HEK293 (cell line): Measurements from ENCODE around the gene CANX.

ENCODE experiments used
- CTCF ChIA-PET: fragments of 350-600 bp; formaldehyde crosslinking; extraction: SDS; loops from one replicate; lab custom pipeline; 2021; ENCODE audit warnings: antibody characterized with exemption; lab: Yijun Ruan, JAX
- POLR2A ChIA-PET: fragments of 300-600 bp; formaldehyde crosslinking; extraction: SDS; loops from one replicate; lab custom pipeline; 2020; ENCODE audit warnings: antibody characterized with exemption, inconsistent platforms; lab: Yijun Ruan, JAX
- H3K27ac ChIP-seq: fragments of 200-500 bp; sonication (Bioruptor generic); 2 replicates; pipeline ENCODE4 v1.5.1; 2014; ENCODE audit warnings: low read depth, low read length, control low read depth, inconsistent platforms; ENCODE audit errors: extremely low read depth
- H3K36me3 ChIP-seq, 2 experiments: fragments of 200-500 bp in 1 of 2; sonication (Bioruptor generic) in 1 of 2; 1 replicate in 1 of 2; 2 replicates in 1 of 2; pipeline ENCODE4 v1.5.1; 2014 to 2017; ENCODE audit warnings: inconsistent platforms in 2 of 2, low read length in 2 of 2; ENCODE audit not compliant: control insufficient read depth in 2 of 2, insufficient read depth in 1 of 2
- H3K4me1 ChIP-seq: fragments of 200-500 bp; sonication (Bioruptor generic); 2 replicates; pipeline ENCODE4 v1.5.1; 2014; ENCODE audit warnings: mild to moderate bottlenecking, low read length, inconsistent platforms; ENCODE audit not compliant: control insufficient read depth, insufficient read depth
- H3K4me3 ChIP-seq: 2 replicates; pipeline ENCODE4 v1.5.1; 2011; ENCODE audit warnings: low read depth, mild to moderate bottlenecking, control low read depth, low read length, moderate library complexity
- H3K9me3 ChIP-seq: fragments of 200-500 bp; sonication (Bioruptor generic); 2 replicates; pipeline ENCODE4 v1.5.1; 2014; ENCODE audit warnings: low read depth, low read length, inconsistent platforms; ENCODE audit not compliant: control insufficient read depth, insufficient read depth
- GLIS2 ChIP-seq: fragments of 450-650 bp; formaldehyde crosslinking; IDR thresholded peaks from 2 replicates; pipeline ENCODE4 v1.5.1; 2016; ENCODE audit warnings: missing biosample characterization, missing genetic modification characterization
- HOXA7 ChIP-seq: sonication (generic); formaldehyde crosslinking; IDR thresholded peaks from 2 replicates; pipeline ENCODE4 v1.8.1; 2022; ENCODE audit warnings: missing genetic modification reagents, borderline replicate concordance
- IKZF3 ChIP-seq: fragments of 450-650 bp; IDR thresholded peaks from 2 replicates; pipeline ENCODE4 v1.5.0; 2018; ENCODE audit warnings: missing biosample characterization, mild to moderate bottlenecking, missing genetic modification characterization, moderate library complexity
- SCRT1 ChIP-seq: fragments of 450-650 bp; formaldehyde crosslinking; IDR thresholded peaks from 2 replicates; pipeline ENCODE4 v1.5.1; 2016; ENCODE audit warnings: missing biosample characterization, missing genetic modification characterization, borderline replicate concordance
- SP2 ChIP-seq: fragments of 450-650 bp; formaldehyde crosslinking; IDR thresholded peaks from 2 replicates; pipeline ENCODE4 v1.5.1; 2016; ENCODE audit warnings: missing biosample characterization, missing genetic modification characterization
- YY2 ChIP-seq: fragments of 450-650 bp; formaldehyde crosslinking; IDR thresholded peaks from 2 replicates; pipeline ENCODE4 v1.5.1; 2016; ENCODE audit warnings: missing biosample characterization, missing genetic modification characterization
- ZBTB20 ChIP-seq: fragments of 450-650 bp; formaldehyde crosslinking; IDR thresholded peaks from 2 replicates; pipeline ENCODE4 v1.5.1; 2016; ENCODE audit warnings: missing biosample characterization, missing genetic modification characterization
- ZNF155 ChIP-seq: fragments of 450-650 bp; formaldehyde crosslinking; IDR thresholded peaks from 2 replicates; pipeline ENCODE4 v1.5.1; 2016; ENCODE audit warnings: missing biosample characterization, missing genetic modification characterization
- ZNF169 ChIP-seq: fragments of 450-650 bp; formaldehyde crosslinking; IDR thresholded peaks from 2 replicates; pipeline ENCODE4 v1.5.1; 2016; ENCODE audit warnings: missing biosample characterization, missing genetic modification characterization
- ZNF2 ChIP-seq: fragments of 450-650 bp; formaldehyde crosslinking; IDR thresholded peaks from 2 replicates; pipeline ENCODE4 v1.5.1; 2016; ENCODE audit warnings: missing biosample characterization, missing genetic modification characterization
- ZNF302 ChIP-seq: fragments of 450-650 bp; formaldehyde crosslinking; IDR thresholded peaks from 2 replicates; pipeline ENCODE4 v1.5.1; 2016; ENCODE audit warnings: missing biosample characterization, missing genetic modification characterization, low read depth
- ZNF473 ChIP-seq: fragments of 450-650 bp; formaldehyde crosslinking; IDR thresholded peaks from 2 replicates; pipeline ENCODE4 v1.5.1; 2017; ENCODE audit warnings: missing biosample characterization, missing genetic modification characterization
- ZNF626 ChIP-seq: fragments of 450-650 bp; sonication (Bioruptor Pico); formaldehyde crosslinking; IDR thresholded peaks from 2 replicates; pipeline ENCODE4 v1.5.1; 2018; ENCODE audit warnings: missing biosample characterization, missing genetic modification characterization, inconsistent platforms
- ZNF747 ChIP-seq: fragments of 450-650 bp; formaldehyde crosslinking; IDR thresholded peaks from 2 replicates; pipeline ENCODE4 v1.5.1; 2016; ENCODE audit warnings: missing biosample characterization, missing genetic modification characterization
- TF ChIP-seq, protein P1 (sequence below): fragments of 450-650 bp; formaldehyde crosslinking; IDR thresholded peaks from 2 replicates; pipeline ENCODE4 v1.5.1; 2017; ENCODE audit warnings: missing biosample characterization, missing genetic modification characterization
- TF ChIP-seq, protein P2 (sequence below): fragments of 450-650 bp; formaldehyde crosslinking; IDR thresholded peaks from 2 replicates; pipeline ENCODE4 v1.5.1; 2016; ENCODE audit warnings: missing biosample characterization, missing genetic modification characterization, borderline replicate concordance

The CANX gene

DNA sequence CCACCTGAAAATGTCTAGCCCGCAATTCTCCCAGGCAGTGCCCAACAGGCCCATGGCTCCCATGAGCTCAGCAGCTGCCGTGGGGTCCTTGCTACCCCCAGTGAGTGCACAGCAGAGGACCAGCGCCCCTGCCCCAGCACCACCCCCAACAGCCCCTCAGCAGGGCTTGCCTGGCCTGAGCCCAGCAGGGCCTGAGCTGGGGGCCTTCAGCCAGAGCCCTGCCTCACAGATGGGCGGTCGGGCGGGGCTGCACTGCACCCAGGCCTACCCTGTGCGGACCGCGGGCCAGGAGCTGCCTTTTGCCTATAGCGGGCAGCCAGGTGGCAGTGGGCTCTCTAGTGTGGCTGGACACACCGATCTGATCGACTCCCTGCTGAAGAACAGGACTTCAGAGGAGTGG, 75.7 kb downstream of the CANX start:
- CTCF ChIA-PET: no interaction called here

DNA sequence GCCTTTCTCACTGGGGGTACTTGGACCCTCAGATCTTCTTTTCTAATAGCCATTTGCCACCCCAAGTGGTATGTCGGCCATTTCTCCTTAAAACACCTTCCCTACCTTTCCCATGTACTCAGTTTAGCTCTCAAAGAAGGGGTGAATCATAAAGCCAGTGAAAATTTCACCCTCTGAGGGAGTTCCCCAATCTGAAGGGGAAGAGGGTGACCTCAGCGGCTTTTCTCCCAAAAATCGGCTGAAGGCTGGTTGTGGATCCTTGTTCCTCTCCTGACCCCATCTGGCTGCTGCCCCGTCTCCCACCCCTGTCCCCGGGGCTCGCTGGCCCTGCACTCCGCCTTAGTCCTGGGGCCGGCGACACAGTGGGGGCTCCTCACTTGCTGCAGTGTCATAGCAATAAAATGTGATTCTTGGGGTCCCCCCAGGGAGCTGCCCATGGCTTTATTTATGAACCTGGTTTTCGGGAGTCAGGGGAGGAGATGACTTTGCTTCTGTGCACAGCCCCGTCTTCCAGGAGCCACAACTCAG, 77.7 kb downstream of the CANX start:
- no peak overlapping the region for H3K4me3 ChIP-seq
- ChIA-PET POLR2A (no interaction called here), CTCF (interaction anchor here (2.1 kb wide), 1 partner anchor 13 kb away, joined by 17 read pairs; no protein-coding TSS in a partner anchor)
- no peak for TF ChIP-seq ZNF169
- no peak for TF ChIP-seq YY2 (tag by site-specific recombination)
- no peak for TF ChIP-seq ZNF747 (tag by site-specific recombination)
- TF ChIP-seq GLIS2 (tag by site-specific recombination): no peak
- no peak for TF ChIP-seq ZNF155 (tag by site-specific recombination)
- no peak for TF ChIP-seq ZNF2 (tag by site-specific recombination)
- no peaks in the 10 kb centered on the region for H3K9me3 ChIP-seq
- peaks cover 16 to 85% of the 10 kb centered on the region in 2 experiments for H3K36me3 ChIP-seq
- no peaks in the 10 kb centered on the region for H3K4me1 ChIP-seq
- no peak overlapping the region for H3K27ac ChIP-seq

More for the DNA sequence above, 75.7 kb downstream of the CANX start:
- no peaks in the 10 kb centered on the region for H3K9me3 ChIP-seq
- no peak overlapping the region for H3K27ac ChIP-seq
- POLR2A ChIA-PET: no interaction called here
- H3K4me3 ChIP-seq: no peak overlapping the region
- no peaks in the 10 kb centered on the region for H3K4me1 ChIP-seq
- no peak for TF ChIP-seq IKZF3 (tag by site-specific recombination)
- TF ChIP-seq SCRT1 (tag by site-specific recombination): no peak
- no peak for TF ChIP-seq ZNF302 (tag by site-specific recombination)
- no peak for TF ChIP-seq HOXA7 (CRISPR knock-in tag)
- TF ChIP-seq ZNF473 (tag by site-specific recombination): no peak
- TF ChIP-seq SP2 (tag by site-specific recombination): no peak
- no peak for TF ChIP-seq ZNF626 (tag by site-specific recombination)
- no peak for TF ChIP-seq ZBTB20 (tag by site-specific recombination)
- TF ChIP-seq, protein P1, sequence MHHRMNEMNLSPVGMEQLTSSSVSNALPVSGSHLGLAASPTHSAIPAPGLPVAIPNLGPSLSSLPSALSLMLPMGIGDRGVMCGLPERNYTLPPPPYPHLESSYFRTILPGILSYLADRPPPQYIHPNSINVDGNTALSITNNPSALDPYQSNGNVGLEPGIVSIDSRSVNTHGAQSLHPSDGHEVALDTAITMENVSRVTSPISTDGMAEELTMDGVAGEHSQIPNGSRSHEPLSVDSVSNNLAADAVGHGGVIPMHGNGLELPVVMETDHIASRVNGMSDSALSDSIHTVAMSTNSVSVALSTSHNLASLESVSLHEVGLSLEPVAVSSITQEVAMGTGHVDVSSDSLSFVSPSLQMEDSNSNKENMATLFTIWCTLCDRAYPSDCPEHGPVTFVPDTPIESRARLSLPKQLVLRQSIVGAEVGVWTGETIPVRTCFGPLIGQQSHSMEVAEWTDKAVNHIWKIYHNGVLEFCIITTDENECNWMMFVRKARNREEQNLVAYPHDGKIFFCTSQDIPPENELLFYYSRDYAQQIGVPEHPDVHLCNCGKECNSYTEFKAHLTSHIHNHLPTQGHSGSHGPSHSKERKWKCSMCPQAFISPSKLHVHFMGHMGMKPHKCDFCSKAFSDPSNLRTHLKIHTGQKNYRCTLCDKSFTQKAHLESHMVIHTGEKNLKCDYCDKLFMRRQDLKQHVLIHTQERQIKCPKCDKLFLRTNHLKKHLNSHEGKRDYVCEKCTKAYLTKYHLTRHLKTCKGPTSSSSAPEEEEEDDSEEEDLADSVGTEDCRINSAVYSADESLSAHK: no peak
- TF ChIP-seq, protein P2, sequence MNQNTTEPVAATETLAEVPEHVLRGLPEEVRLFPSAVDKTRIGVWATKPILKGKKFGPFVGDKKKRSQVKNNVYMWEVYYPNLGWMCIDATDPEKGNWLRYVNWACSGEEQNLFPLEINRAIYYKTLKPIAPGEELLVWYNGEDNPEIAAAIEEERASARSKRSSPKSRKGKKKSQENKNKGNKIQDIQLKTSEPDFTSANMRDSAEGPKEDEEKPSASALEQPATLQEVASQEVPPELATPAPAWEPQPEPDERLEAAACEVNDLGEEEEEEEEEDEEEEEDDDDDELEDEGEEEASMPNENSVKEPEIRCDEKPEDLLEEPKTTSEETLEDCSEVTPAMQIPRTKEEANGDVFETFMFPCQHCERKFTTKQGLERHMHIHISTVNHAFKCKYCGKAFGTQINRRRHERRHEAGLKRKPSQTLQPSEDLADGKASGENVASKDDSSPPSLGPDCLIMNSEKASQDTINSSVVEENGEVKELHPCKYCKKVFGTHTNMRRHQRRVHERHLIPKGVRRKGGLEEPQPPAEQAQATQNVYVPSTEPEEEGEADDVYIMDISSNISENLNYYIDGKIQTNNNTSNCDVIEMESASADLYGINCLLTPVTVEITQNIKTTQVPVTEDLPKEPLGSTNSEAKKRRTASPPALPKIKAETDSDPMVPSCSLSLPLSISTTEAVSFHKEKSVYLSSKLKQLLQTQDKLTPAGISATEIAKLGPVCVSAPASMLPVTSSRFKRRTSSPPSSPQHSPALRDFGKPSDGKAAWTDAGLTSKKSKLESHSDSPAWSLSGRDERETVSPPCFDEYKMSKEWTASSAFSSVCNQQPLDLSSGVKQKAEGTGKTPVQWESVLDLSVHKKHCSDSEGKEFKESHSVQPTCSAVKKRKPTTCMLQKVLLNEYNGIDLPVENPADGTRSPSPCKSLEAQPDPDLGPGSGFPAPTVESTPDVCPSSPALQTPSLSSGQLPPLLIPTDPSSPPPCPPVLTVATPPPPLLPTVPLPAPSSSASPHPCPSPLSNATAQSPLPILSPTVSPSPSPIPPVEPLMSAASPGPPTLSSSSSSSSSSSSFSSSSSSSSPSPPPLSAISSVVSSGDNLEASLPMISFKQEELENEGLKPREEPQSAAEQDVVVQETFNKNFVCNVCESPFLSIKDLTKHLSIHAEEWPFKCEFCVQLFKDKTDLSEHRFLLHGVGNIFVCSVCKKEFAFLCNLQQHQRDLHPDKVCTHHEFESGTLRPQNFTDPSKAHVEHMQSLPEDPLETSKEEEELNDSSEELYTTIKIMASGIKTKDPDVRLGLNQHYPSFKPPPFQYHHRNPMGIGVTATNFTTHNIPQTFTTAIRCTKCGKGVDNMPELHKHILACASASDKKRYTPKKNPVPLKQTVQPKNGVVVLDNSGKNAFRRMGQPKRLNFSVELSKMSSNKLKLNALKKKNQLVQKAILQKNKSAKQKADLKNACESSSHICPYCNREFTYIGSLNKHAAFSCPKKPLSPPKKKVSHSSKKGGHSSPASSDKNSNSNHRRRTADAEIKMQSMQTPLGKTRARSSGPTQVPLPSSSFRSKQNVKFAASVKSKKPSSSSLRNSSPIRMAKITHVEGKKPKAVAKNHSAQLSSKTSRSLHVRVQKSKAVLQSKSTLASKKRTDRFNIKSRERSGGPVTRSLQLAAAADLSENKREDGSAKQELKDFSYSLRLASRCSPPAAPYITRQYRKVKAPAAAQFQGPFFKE (tag by site-specific recombination): no peak
- peaks cover 23 to 94% of the 10 kb centered on the region in 2 experiments for H3K36me3 ChIP-seq
